BLaER1 treated with 17β-estradiol and CSF1 and Interleukin-3, amounts not matched to agents 10 nM and 100 nM (cell line): Measurements from ENCODE around the gene GP1BA.

Source experiments
- H3K27ac ChIP-seq, 11 experiments: shearing (Covaris generic); formaldehyde crosslinking; 2 replicates each; pipeline ENCODE4 v1.8.1; 2022
- H3K27me3 ChIP-seq, 11 experiments: shearing (Covaris generic); formaldehyde crosslinking; 2 replicates each; pipeline ENCODE4 v1.8.1; 2022
- H3K36me3 ChIP-seq, 11 experiments: shearing (Covaris generic); formaldehyde crosslinking; 2 replicates each; pipeline ENCODE4 v1.8.1; 2022
- H3K4me1 ChIP-seq, 10 experiments: shearing (Covaris generic); formaldehyde crosslinking; 2 replicates each; pipeline ENCODE4 v1.8.1; 2022
- H3K4me2 ChIP-seq, 11 experiments: shearing (Covaris generic); formaldehyde crosslinking; 2 replicates each; pipeline ENCODE4 v1.8.1; 2022
- H3K4me3 ChIP-seq, 10 experiments: shearing (Covaris generic); formaldehyde crosslinking; 2 replicates each; pipeline ENCODE4 v1.8.1; 2022
- H3K9ac ChIP-seq, 11 experiments: shearing (Covaris generic); formaldehyde crosslinking; 2 replicates each; pipeline ENCODE4 v1.8.1; 2022
- H3K9me3 ChIP-seq, 11 experiments: shearing (Covaris generic); formaldehyde crosslinking; replicated peaks in 1 of 11; 2 replicates each; pipeline ENCODE4 v1.8.1; 2022
- H4K20me1 ChIP-seq, 11 experiments: shearing (Covaris generic); formaldehyde crosslinking; 2 replicates each; pipeline ENCODE4 v1.8.1; 2022
- Cebpa-rat ChIP-seq, 11 experiments: shearing (Covaris generic); IDR thresholded peaks; 2 replicates each; pipeline ENCODE4 v1.8.1; 2022

GP1BA gene

GRCh38 chr17:4947411-4948165 is 15.5 kb downstream of the GP1BA start:
- peaks cover 46 to 57% (median 55%) of the 10 kb centered on the region in 11 experiments for H4K20me1 ChIP-seq
- no peaks in the 10 kb centered on the region for H3K9me3 ChIP-seq
- peak overlapping the region; percentile 85 to 100 (median 98) for H3K4me3 ChIP-seq
- no peaks in the 10 kb centered on the region for H3K27me3 ChIP-seq
- H3K27ac ChIP-seq = peak overlapping the region; percentile 90 to 99 (median 98)
- H3K4me1 ChIP-seq = peaks cover 55 to 69% (median 65%) of the 10 kb centered on the region in 10 experiments
- H3K9ac ChIP-seq = peak overlapping the region; percentile 91 to 100 (median 99)
- H3K36me3 ChIP-seq = peaks cover 45 to 53% (median 51%) of the 10 kb centered on the region in 11 experiments
- H3K4me2 ChIP-seq = peak overlapping the region; percentile 90 to 99 (median 98)
- TF ChIP-seq Cebpa-rat (IDR thresholded peaks at IDR 0.05) = no peak

GRCh38 chr17:4948166-4948930 is 16.3 kb downstream of the GP1BA start, which contains the start of gene PFN1:
Gene PFN1, minus strand, starts transcription at chr17:4948530. Its CDS starts 136 bp downstream, at chr17:4948394.
- Histone ChIP-seq H3K4me2 (peak within 1 kb of the TSS; percentile 79 to 100 (median 98)), H4K20me1 (peaks cover 39 to 50% (median 47%) of the 10 kb centered on the region in 11 experiments), H3K4me1 (peaks cover 55 to 69% (median 65%) of the 10 kb centered on the region in 10 experiments), H3K4me3 (peak within 1 kb of the TSS; percentile 85 to 100 (median 98)), H3K36me3 (peaks cover 37 to 46% (median 44%) of the 10 kb centered on the region in 11 experiments), H3K27ac (peak within 1 kb of the TSS; percentile 91 to 99 (median 98)), H3K9ac (peak within 1 kb of the TSS; percentile 91 to 100 (median 99)), H3K9me3 (no peaks in the 10 kb centered on the region), H3K27me3 (no peaks in the 10 kb centered on the region)
- TF ChIP-seq Cebpa-rat (IDR thresholded peaks at IDR 0.05) = peak in 10 of 11 experiments; percentile 36 to 91 (median 81); a peak in 17 of 22 replicates

- Histone ChIP-seq H3K27ac (peak overlapping the region; percentile 91 to 99 (median 98)), H3K4me1 (peaks cover 55 to 69% (median 65%) of the 10 kb centered on the region in 10 experiments), H3K27me3 (no peaks in the 10 kb centered on the region), H3K9ac (peak overlapping the region; percentile 85 to 100 (median 99)), H3K9me3 (no peaks in the 10 kb centered on the region), H3K36me3 (peaks cover 31 to 40% (median 38%) of the 10 kb centered on the region in 11 experiments), H3K4me3 (peak overlapping the region; percentile 85 to 100 (median 98)), H4K20me1 (peaks cover 33 to 44% (median 41%) of the 10 kb centered on the region in 11 experiments), H3K4me2 (peak overlapping the region; percentile 79 to 100 (median 98))
- TF ChIP-seq Cebpa-rat (IDR thresholded peaks at IDR 0.05) = peak in 1 of 11 experiments; percentile 7; a peak in 2 of 22 replicates
These were observed 16.8 kb downstream of the GP1BA start for GRCh38 chr17:4948931-4949320.

GRCh38 chr17:4949321-4950074 is 17.4 kb downstream of the GP1BA start:
- Histone ChIP-seq H3K27ac (peak overlapping the region; percentile 91 to 99 (median 98)), H3K36me3 (peaks cover 26 to 34% (median 32%) of the 10 kb centered on the region in 11 experiments), H3K4me2 (peak overlapping the region; percentile 79 to 100 (median 98)), H3K9ac (peak overlapping the region; percentile 85 to 100 (median 99)), H3K9me3 (no peaks in the 10 kb centered on the region), H3K27me3 (no peaks in the 10 kb centered on the region), H3K4me1 (peaks cover 52 to 67% (median 63%) of the 10 kb centered on the region in 10 experiments), H3K4me3 (peak overlapping the region; percentile 85 to 100 (median 98)), H4K20me1 (peaks cover 27 to 38% (median 36%) of the 10 kb centered on the region in 11 experiments)
- no peak for TF ChIP-seq Cebpa-rat (IDR thresholded peaks at IDR 0.05)

DNA sequence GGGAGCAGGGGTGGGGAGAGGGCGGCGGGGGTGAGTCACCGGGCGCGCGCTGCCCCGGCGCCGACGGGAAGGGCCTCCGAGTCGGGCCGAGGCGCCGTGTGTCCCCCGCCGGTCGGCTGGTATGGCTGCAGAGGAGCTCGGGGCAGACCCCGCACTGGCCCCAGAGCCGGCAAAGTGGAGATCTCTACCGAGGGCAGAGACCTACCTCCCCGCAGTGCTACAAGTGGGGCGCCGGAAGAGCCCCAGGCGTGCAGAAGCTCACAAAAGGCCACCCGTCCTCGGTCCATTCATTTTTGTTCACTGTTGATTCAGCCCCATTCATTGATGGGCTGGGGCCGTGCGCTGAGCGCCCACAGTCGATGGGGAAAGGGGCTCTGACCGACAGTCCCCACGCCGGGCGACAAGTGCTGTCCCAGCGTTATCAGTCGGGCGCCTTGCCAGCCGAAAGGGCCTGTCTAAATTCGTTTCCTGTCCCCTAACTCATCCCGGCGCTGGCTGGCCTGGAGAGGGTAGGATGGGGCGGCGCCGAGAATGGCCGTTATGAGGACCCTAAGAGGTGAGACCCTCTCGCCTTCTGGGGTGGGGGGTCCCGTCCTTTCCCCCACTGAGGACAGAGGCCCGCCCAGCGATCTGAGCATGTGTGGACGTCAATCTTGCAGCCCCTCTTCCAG is 18.1 kb downstream of the GP1BA start:
- peak overlapping the region; percentile 92 to 100 (median 98) for H3K4me2 ChIP-seq
- H3K27ac ChIP-seq = peak overlapping the region; percentile 91 to 99 (median 98)
- H3K4me3 ChIP-seq = peak overlapping the region; percentile 56 to 100 (median 97)
- TF ChIP-seq Cebpa-rat (IDR thresholded peaks at IDR 0.05) = no peak
- peak overlapping the region; percentile 85 to 100 (median 99) for H3K9ac ChIP-seq
- H3K9me3 ChIP-seq = no peaks in the 10 kb centered on the region
- no peaks in the 10 kb centered on the region for H3K27me3 ChIP-seq
- peaks cover 46 to 60% (median 56%) of the 10 kb centered on the region in 10 experiments for H3K4me1 ChIP-seq
- peaks cover 19 to 31% (median 25%) of the 10 kb centered on the region in 11 experiments for H3K36me3 ChIP-seq
- H4K20me1 ChIP-seq = peaks cover 20 to 31% (median 29%) of the 10 kb centered on the region in 11 experiments

- H4K20me1 ChIP-seq = peaks cover 14 to 25% (median 23%) of the 10 kb centered on the region in 11 experiments
- H3K27me3 ChIP-seq = no peaks in the 10 kb centered on the region
- peak within 1 kb of the TSS; percentile 56 to 100 (median 97) for H3K4me3 ChIP-seq
- TF ChIP-seq Cebpa-rat (IDR thresholded peaks at IDR 0.05) = no peak
- H3K27ac ChIP-seq = peak within 1 kb of the TSS; percentile 91 to 99 (median 98)
- H3K9me3 ChIP-seq = no peaks in the 10 kb centered on the region
- peaks cover 14 to 28% (median 20%) of the 10 kb centered on the region in 11 experiments for H3K36me3 ChIP-seq
- H3K9ac ChIP-seq = peak within 1 kb of the TSS; percentile 85 to 100 (median 99)
- peak within 1 kb of the TSS; percentile 92 to 100 (median 98) for H3K4me2 ChIP-seq
- H3K4me1 ChIP-seq = peaks cover 41 to 54% (median 51%) of the 10 kb centered on the region in 10 experiments
These were observed 18.7 kb downstream of the GP1BA start, which contains the start of gene ENO3 for GRCh38 chr17:4950746-4951204. Gene ENO3, plus strand, starts transcription at chr17:4951119. Its CDS starts 711 bp downstream, at chr17:4951830.

DNA sequence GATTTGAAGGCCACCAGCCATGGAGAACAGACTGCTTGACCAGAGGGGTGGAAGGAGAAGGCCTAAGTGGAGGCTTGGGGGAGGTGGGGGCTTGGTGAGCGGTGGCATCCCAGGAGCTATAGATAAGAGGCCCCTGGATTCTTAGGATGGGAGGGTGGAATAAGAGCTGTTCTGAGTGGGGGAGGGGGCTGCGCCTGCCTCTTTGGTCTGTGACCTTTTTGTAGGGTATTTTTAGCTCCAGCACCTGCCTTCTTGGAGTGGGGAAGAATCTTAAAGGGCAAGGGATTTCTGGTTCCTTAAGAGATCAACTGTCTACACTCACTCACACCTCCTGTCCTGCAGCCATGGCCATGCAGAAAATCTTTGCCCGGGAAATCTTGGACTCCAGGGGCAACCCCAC is 19.4 kb downstream of the GP1BA start:
- Histone ChIP-seq H3K4me2 (peak overlapping the region; percentile 92 to 100 (median 98)), H3K36me3 (peaks cover 7 to 22% (median 13%) of the 10 kb centered on the region in 11 experiments), H3K27ac (peak overlapping the region in 10 of 11 experiments; percentile 93 to 99 (median 98); a peak in 18 of 22 replicates), H3K4me1 (peaks cover 39 to 48% (median 46%) of the 10 kb centered on the region in 10 experiments), H3K9ac (peak overlapping the region; percentile 85 to 100 (median 99); a peak in 20 of 22 replicates), H4K20me1 (peaks cover 7 to 18% (median 16%) of the 10 kb centered on the region in 11 experiments), H3K27me3 (no peaks in the 10 kb centered on the region), H3K4me3 (peak overlapping the region in 9 of 10 experiments; percentile 56 to 100 (median 95); a peak in 17 of 20 replicates), H3K9me3 (no peaks in the 10 kb centered on the region)
- TF ChIP-seq Cebpa-rat (IDR thresholded peaks at IDR 0.05) = no peak
